RWPE2 (cell line): ENCODE measurements around the gene HIGD2A.

ENCODE experiments used
- ATAC-seq: fragments of 200-7000 bp; cut with Tn5 transposase; 3 replicates; pipeline ENCODE4 v1.9.1; 2021; ENCODE audit warnings: low read depth
- DNase-seq: peaks from one replicate; pipeline ENCODE4 v3.0.0-alpha.2; 2020; ENCODE audit warnings: low spot score
- H3K27ac ChIP-seq: fragments of 450-650 bp; 2 replicates; pipeline ENCODE4 v1.5.1; 2017; ENCODE audit warnings: mild to moderate bottlenecking; ENCODE audit not compliant: poor library complexity, severe bottlenecking
- H3K27me3 ChIP-seq: fragments of 250-450 bp; sonication (Bioruptor Pico); 2 replicates; pipeline ENCODE4 v1.5.1; 2021; ENCODE audit warnings: mild to moderate bottlenecking, moderate library complexity; ENCODE audit not compliant: insufficient read depth, poor library complexity, severe bottlenecking
- H3K36me3 ChIP-seq: fragments of 250-450 bp; sonication (Bioruptor Pico); 2 replicates; pipeline ENCODE4 v1.5.1; 2020; ENCODE audit warnings: low read depth, mild to moderate bottlenecking, moderate library complexity
- H3K4me1 ChIP-seq: fragments of 250-450 bp; sonication (Bioruptor Pico); 2 replicates; pipeline ENCODE4 v1.5.1; 2021; ENCODE audit warnings: mild to moderate bottlenecking, moderate library complexity; ENCODE audit not compliant: insufficient read depth, poor library complexity, severe bottlenecking
- H3K4me3 ChIP-seq: fragments of 250-450 bp; sonication (Bioruptor Pico); 2 replicates; pipeline ENCODE4 v1.5.1; 2021; ENCODE audit warnings: mild to moderate bottlenecking, moderate library complexity; ENCODE audit not compliant: severe bottlenecking
- H3K9me3 ChIP-seq: fragments of 250-450 bp; sonication (Bioruptor Pico); 2 replicates; pipeline ENCODE4 v1.5.1; 2021; ENCODE audit warnings: mild to moderate bottlenecking, moderate library complexity; ENCODE audit not compliant: severe bottlenecking
- CTCF ChIP-seq: fragments of 450-650 bp; IDR thresholded peaks from one replicate; pipeline ENCODE4 v1.5.1; 2017; ENCODE audit warnings: mild to moderate bottlenecking, moderate library complexity; ENCODE audit not compliant: poor library complexity, severe bottlenecking

HIGD2A gene

GRCh38 chr5:176361437-176362232, 26.9 kb upstream of the HIGD2A start, which contains the start of gene KIAA1191:
Gene KIAA1191 (minus strand): TSS chr5:176361764. CDS start chr5:176359508, 2,256 bp downstream.
- TF ChIP-seq CTCF, result peak; percentile 47
- ATAC-seq (peak; percentile 90), DNase-seq (peak; percentile 97)
- peak within 1 kb of the TSS; percentile 34 for H3K27ac ChIP-seq
- H3K27me3 ChIP-seq, result no peaks in the 10 kb centered on the region
- no peaks in the 10 kb centered on the region for H3K9me3 ChIP-seq
- H3K4me3 ChIP-seq, result peak within 1 kb of the TSS; percentile 63
- peaks cover 32% of the 10 kb centered on the region for H3K36me3 ChIP-seq
- H3K4me1 ChIP-seq, result peaks cover 7% of the 10 kb centered on the region

- Histone ChIP-seq H3K36me3 (peaks cover 27% of the 10 kb centered on the region), H3K4me1 (peaks cover 7% of the 10 kb centered on the region), H3K4me3 (peak overlapping the region; percentile 63), H3K27ac (no peak overlapping the region), H3K9me3 (no peaks in the 10 kb centered on the region), H3K27me3 (no peaks in the 10 kb centered on the region)
- no peak for ATAC-seq
- TF ChIP-seq CTCF, result no peak
- no peak for DNase-seq
Observed at GRCh38 chr5:176362233-176362490, 26.4 kb upstream of the HIGD2A start.

- ATAC-seq, result peak; percentile 1; the same call in 2 of the 3 replicates
- Histone ChIP-seq H3K4me1 (peaks cover 6% of the 10 kb centered on the region), H3K4me3 (peak overlapping the region; percentile 61), H3K36me3 (peaks cover 11% of the 10 kb centered on the region), H3K9me3 (no peaks in the 10 kb centered on the region), H3K27me3 (no peaks in the 10 kb centered on the region), H3K27ac (peak overlapping the region; percentile 38)
- no peak for DNase-seq
- no peak for TF ChIP-seq CTCF
Observed at GRCh38 chr5:176364765-176365350, 23.7 kb upstream of the HIGD2A start.

GRCh38 chr5:176365351-176366231, 23.0 kb upstream of the HIGD2A start, which contains the start of gene ARL10:
Gene ARL10 (plus strand): TSS chr5:176365487. CDS start chr5:176365564, 77 bp downstream.
- peak within 1 kb of the TSS; percentile 61 for H3K4me3 ChIP-seq
- no peak for TF ChIP-seq CTCF
- peaks cover 17% of the 10 kb centered on the region for H3K36me3 ChIP-seq
- ATAC-seq (peak; percentile 43), DNase-seq (peak; percentile 78)
- no peaks in the 10 kb centered on the region for H3K27me3 ChIP-seq
- H3K4me1 ChIP-seq, result peaks cover under 1% of the 10 kb centered on the region
- no peaks in the 10 kb centered on the region for H3K9me3 ChIP-seq
- H3K27ac ChIP-seq, result peak within 1 kb of the TSS; percentile 38
